HepG2 (cell line): Measurements from ENCODE around the gene FAM43B. TPM values are rescaled to one million over a fixed set of nuclear protein-coding genes. Genes with fewer than 3 reads are reported as not detected.

Experiments used
- ATAC-seq: fragments of 200-7000 bp; cut with Tn5 transposase; 3 replicates; pipeline ENCODE4 v1.9.1; 2020; ENCODE audit warnings: mild to moderate bottlenecking, moderate library complexity
- BruUV-seq: library from RNA; stranded (reverse); fragments of 400-500 nt; replicated peaks from 2 replicates; lab custom pipeline; 2021; lab: Mats Ljungman, UMichigan
- CTCF ChIA-PET: fragments of 300-600 bp; formaldehyde crosslinking; extraction: SDS; loops from one replicate; lab custom pipeline; 2021; ENCODE audit warnings: low total read pairs, inconsistent platforms, low intra/inter-chr PET ratio; lab: Yijun Ruan, JAX
- POLR2A ChIA-PET: fragments of 350-600 bp; sonication (Branson Sonifier 250); formaldehyde crosslinking; loops from one replicate; lab custom pipeline; 2020; ENCODE audit warnings: antibody characterized with exemption, inconsistent platforms; lab: Yijun Ruan, JAX
- DNase-seq: peaks from one replicate; pipeline ENCODE4 v3.0.0-alpha.2; 2015; ENCODE audit warnings: low spot score
- FAIRE-seq: peaks from 3 replicates; lab custom pipeline; 2011; peaks lifted over from hg19 to GRCh38; lab: Jason Lieb, UNC
- H2AFZ ChIP-seq: one replicate; pipeline ENCODE4 v1.6.1; 2011; ENCODE audit warnings: low read length, inconsistent platforms
- H3K27ac ChIP-seq: fragments of 300-600 bp; 3 replicates; pipeline ENCODE4 v1.8.0; 2011; ENCODE audit warnings: mixed run types, mild to moderate bottlenecking, mixed read lengths, low read length, inconsistent platforms; ENCODE audit not compliant: insufficient read depth; ENCODE audit errors: extremely low read length
- H3K27me3 ChIP-seq, 2 experiments: fragments of 200-600 bp in 1 of 2; 2 replicates in 1 of 2; 3 replicates in 1 of 2; pipeline versions ENCODE4 v1.6.0 to v1.8.0; 2011; ENCODE audit warnings: low read length in 2 of 2, mild to moderate bottlenecking in 2 of 2, moderate library complexity in 2 of 2, inconsistent platforms in 1 of 2; ENCODE audit not compliant: insufficient read depth in 2 of 2, control insufficient read depth in 1 of 2
- H3K36me3 ChIP-seq, 2 experiments: fragments of 200-600 bp in 1 of 2; replicated peaks in 1 of 2; 2 replicates in 1 of 2; 3 replicates in 1 of 2; pipeline versions ENCODE4 v1.5.1 to v1.8.0; 2011; ENCODE audit warnings: low read length in 2 of 2, inconsistent platforms in 1 of 2; ENCODE audit not compliant: insufficient read depth in 2 of 2, control insufficient read depth in 1 of 2
- H3K4me1 ChIP-seq: 2 replicates; pipeline ENCODE4 v1.5.1; 2012; ENCODE audit warnings: low read length, inconsistent platforms; ENCODE audit not compliant: insufficient read depth
- H3K4me2 ChIP-seq: 2 replicates; pipeline ENCODE4 v1.6.0; 2011; ENCODE audit warnings: low read depth, low read length, inconsistent platforms
- H3K4me3 ChIP-seq, 3 experiments: fragments of 200-600 bp in 1 of 3; sonication (generic), shearing (Covaris generic) in 1 of 3; replicated peaks in 1 of 3; 2 replicates each; pipeline ENCODE4 v1.5.1; 2011 to 2016; ENCODE audit warnings: low read length in 3 of 3, inconsistent platforms in 2 of 3, low read depth in 2 of 3, mild to moderate bottlenecking in 2 of 3, control low read depth in 1 of 3, mixed read lengths in 1 of 3; ENCODE audit not compliant: insufficient read depth in 1 of 3
- H3K79me2 ChIP-seq: one replicate; pipeline ENCODE4 v1.6.1; 2011; ENCODE audit warnings: low read length, inconsistent platforms; ENCODE audit not compliant: insufficient read depth
- H3K9ac ChIP-seq: 2 replicates; pipeline ENCODE4 v1.6.0; 2011; ENCODE audit warnings: mild to moderate bottlenecking, low read depth, low read length, inconsistent platforms; ENCODE audit not compliant: insufficient read depth
- H3K9me3 ChIP-seq: 2 replicates; pipeline ENCODE4 v1.5.1; 2012; ENCODE audit warnings: mild to moderate bottlenecking, low read length
- H4K20me1 ChIP-seq: 2 replicates; pipeline ENCODE4 v1.6.0; 2011; ENCODE audit warnings: inconsistent platforms, mild to moderate bottlenecking, low read length, moderate library complexity; ENCODE audit not compliant: insufficient read depth
- HNF4A ChIP-seq: sonication (generic); formaldehyde crosslinking; IDR thresholded peaks from 2 replicates; pipeline ENCODE4 v1.4.0; 2020; ENCODE audit warnings: missing genetic modification reagents
- MAFK ChIP-seq, 2 experiments: IDR thresholded peaks in 1 of 2; conservative IDR thresholded peaks in 1 of 2; 2 replicates each; pipeline ENCODE4 v1.6.1; 2011; ENCODE audit warnings: improper control_type of control experiment in 2 of 2, low read length in 2 of 2
- NFE2 ChIP-seq: sonication (generic); formaldehyde crosslinking; IDR thresholded peaks from 2 replicates; pipeline ENCODE4 v1.4.0; 2020; ENCODE audit warnings: missing genetic modification reagents
- NR3C1 ChIP-seq: sonication (generic); formaldehyde crosslinking; IDR thresholded peaks from 2 replicates; pipeline ENCODE4 v1.4.0; 2020; ENCODE audit warnings: missing genetic modification reagents
- PAX8 ChIP-seq: sonication (generic); formaldehyde crosslinking; IDR thresholded peaks from 2 replicates; pipeline ENCODE4 v1.8.0; 2022; ENCODE audit warnings: mild to moderate bottlenecking, missing genetic modification reagents, borderline replicate concordance
- ZKSCAN5 ChIP-seq: sonication (generic); formaldehyde crosslinking; IDR thresholded peaks from 2 replicates; pipeline ENCODE4 v1.5.1; 2020; ENCODE audit warnings: mild to moderate bottlenecking, missing genetic modification reagents
- ZNF530 ChIP-seq: sonication (generic); formaldehyde crosslinking; IDR thresholded peaks from 2 replicates; pipeline ENCODE4 v1.5.0; 2020; ENCODE audit warnings: low read depth, mild to moderate bottlenecking, missing genetic modification reagents
- ZNF614 ChIP-seq: IDR thresholded peaks from 2 replicates; pipeline ENCODE4 v1.6.1; 2018; ENCODE audit warnings: missing biosample characterization, missing genetic modification reagents, inconsistent platforms, borderline replicate concordance
- ZNF660 ChIP-seq: sonication (generic); formaldehyde crosslinking; IDR thresholded peaks from 2 replicates; pipeline ENCODE4 v1.5.1; 2020; ENCODE audit warnings: mild to moderate bottlenecking, low read depth, missing genetic modification reagents, borderline replicate concordance
- WGBS: methylation state at CpG from one replicate; pipeline ENCODE4 v1.1.6; 2017; ENCODE audit warnings: low lambda C conversion rate; 5-methylcytosine and 5-hydroxymethylcytosine counted together
- in situ Hi-C: cut with HindIII; loops from 2 replicates; pipeline ENCODE4 v1.10.0; 2017; ENCODE audit warnings: low pct_unique_long_range_greater_than_20kb; ENCODE audit not compliant: extremely low pct_ligation_motif_present
- intact Hi-C: fragments of 100-400 bp; cut with micrococcal nuclease; formaldehyde crosslinking; loops from one replicate; pipeline ENCODE4 v1.10.0; 2022; ENCODE audit not compliant: unreplicated experiment
- polyA plus RNA-seq, 8 experiments: library from polyadenylated mRNA; depleted of rRNA in 3 of 8; stranded (reverse) in 7 of 8; unstranded in 1 of 8; fragments of >200 nt; fragmentation: Illumina TruSeq in 4 of 8; extraction: Trizol in 4 of 8; gene quantifications; 2 replicates each; pipeline versions ENCODE4 v1.2.1 to v1.2.3, GENCODE V29; 2011 to 2016; ENCODE audit warnings: low read depth in 4 of 8, missing spikeins in 1 of 8, mixed read lengths in 1 of 8; ENCODE audit not compliant: insufficient read depth in 1 of 8
- total RNA-seq, 5 experiments: library from RNA; depleted of rRNA; stranded (reverse); fragments of >200 nt; fragmentation: Illumina TruSeq; extraction: Trizol; gene quantifications; 2 replicates each; pipeline ENCODE4 v1.2.3, GENCODE V29; 2016; ENCODE audit warnings: low read depth in 1 of 5
- TF ChIP-seq, protein P1 (sequence below): sonication (generic); formaldehyde crosslinking; IDR thresholded peaks from 2 replicates; pipeline ENCODE4 v1.4.0; 2020; ENCODE audit warnings: missing genetic modification reagents
- TF ChIP-seq, protein P2 (sequence below): sonication (generic); formaldehyde crosslinking; IDR thresholded peaks from 2 replicates; pipeline ENCODE4 v1.8.0; 2022; ENCODE audit warnings: missing genetic modification reagents, mild to moderate bottlenecking, inconsistent platforms, borderline replicate concordance

Gene FAM43B
- total and polyA plus RNA-seq, 2 of the 13 experiments (the other 11 are each of a cell fraction or from before 2014, with no cell fraction given), result 0.63 to 3.7 TPM

DNA sequence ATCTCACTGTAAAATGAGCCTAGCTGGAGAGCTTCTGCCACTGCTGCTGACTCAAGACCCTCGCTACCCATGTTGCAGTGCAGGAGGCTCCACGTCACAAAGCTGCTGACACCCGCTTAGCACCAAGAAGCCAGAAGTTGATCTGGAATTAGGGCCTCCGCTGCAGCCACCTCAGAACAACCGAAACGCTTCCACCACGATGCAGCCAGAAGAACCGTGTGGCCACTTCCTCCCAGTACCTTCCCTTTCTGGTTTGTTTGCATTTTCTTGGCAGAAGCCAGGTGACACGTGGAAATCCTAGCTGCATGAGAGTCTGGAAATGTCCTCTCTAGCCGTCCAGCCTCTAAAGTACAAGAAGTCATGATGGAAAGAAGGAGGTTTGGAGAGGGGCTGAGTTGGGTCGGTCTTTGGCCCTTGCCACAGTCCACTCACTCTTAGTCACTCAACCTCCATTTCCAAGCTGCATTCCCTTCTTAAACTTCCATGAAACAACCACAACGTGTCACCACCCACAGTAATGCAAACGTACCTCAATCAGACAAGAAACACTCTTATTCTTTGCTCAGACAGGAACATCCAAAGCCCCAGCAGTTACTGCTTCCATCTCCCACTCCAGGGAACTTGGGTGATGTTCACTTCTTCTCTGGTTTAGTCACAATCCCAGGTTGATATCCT, 26.5 kb downstream of the FAM43B start:
- CTCF ChIA-PET, result no interaction called here
- Histone ChIP-seq H3K79me2 (no peaks in the 10 kb centered on the region), H2AFZ (no peak overlapping the region), H3K36me3 (no peaks in the 10 kb centered on the region), H3K4me2 (no peak overlapping the region), H3K27me3 (no peaks in the 10 kb centered on the region; a peak in 2 of 5 replicates), H3K9me3 (no peaks in the 10 kb centered on the region), H4K20me1 (no peaks in the 10 kb centered on the region), H3K27ac (no peak overlapping the region), H3K9ac (no peak overlapping the region), H3K4me3 (no peak overlapping the region), H3K4me1 (peaks cover 7% of the 10 kb centered on the region; the same call in 1 of the 2 replicates)
- in situ Hi-C loops, result loop anchor here (5.0 kb wide), 1 partner anchor 58 kb away; no protein-coding TSS in a partner anchor
- 31% methylated on average over 13 of the region's 13 CpGs for WGBS
- BruUV-seq, result no TSS peak
- no peak for TF ChIP-seq ZKSCAN5 (CRISPR knock-in tag)
- no peak for ATAC-seq
- FAIRE-seq, result no peak
- POLR2A ChIA-PET, result no interaction called here
- DNase-seq, result no peak
- intact Hi-C loops, result no loop called here

DNA sequence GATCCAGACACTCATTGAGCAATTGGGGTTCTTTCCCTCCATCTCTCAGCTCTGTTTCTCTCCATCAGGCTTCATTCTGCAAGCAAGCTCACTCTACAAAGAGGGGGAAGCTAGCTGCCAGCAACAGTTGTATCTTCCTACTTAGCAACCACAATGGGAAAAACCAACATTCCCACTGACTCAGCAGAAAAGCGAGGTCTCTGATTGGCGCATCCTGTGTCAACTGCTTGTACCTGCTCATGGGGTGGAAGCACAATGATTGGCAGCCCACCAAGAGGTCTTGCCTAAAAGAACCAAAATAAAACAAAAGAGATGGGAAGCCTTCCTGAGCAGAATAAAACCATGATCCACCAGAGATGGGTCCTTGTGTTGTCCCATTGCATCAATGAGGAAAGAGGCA, 32.5 kb downstream of the FAM43B start:
- Histone ChIP-seq H3K27ac (no peak overlapping the region), H3K4me2 (no peak overlapping the region), H3K4me1 (peaks cover 23% of the 10 kb centered on the region), H4K20me1 (no peaks in the 10 kb centered on the region), H3K79me2 (no peaks in the 10 kb centered on the region), H3K4me3 (no peak overlapping the region), H3K27me3 (peaks cover 0 to 15% of the 10 kb centered on the region in 2 experiments; a peak in 3 of 5 replicates), H3K9ac (no peak overlapping the region), H2AFZ (no peak overlapping the region), H3K36me3 (no peaks in the 10 kb centered on the region), H3K9me3 (no peaks in the 10 kb centered on the region)
- ATAC-seq (no peak), FAIRE-seq (no peak), DNase-seq (peak; percentile 18)
- 12% methylated on average over 2 of the region's 2 CpGs for WGBS
- in situ Hi-C loops (no loop called here), intact Hi-C loops (no loop called here)
- ChIA-PET POLR2A (interaction anchor here (0.6 to 0.7 kb wide), 2 partner anchors 24 to 32 kb away, joined by 3 read pairs; partner anchors contain the start of gene FAM43B), CTCF (no interaction called here)
- BruUV-seq, result no TSS peak
- TF ChIP-seq NR3C1 (CRISPR knock-in tag) (no peak), PAX8 (CRISPR knock-in tag) (no peak), ZNF660 (CRISPR knock-in tag) (no peak), ZNF530 (CRISPR knock-in tag) (no peak), HNF4A (CRISPR knock-in tag) (no peak), NFE2 (CRISPR knock-in tag) (peak; percentile 71; the same call in 1 of the 2 replicates), MAFK (conservative IDR thresholded peaks at IDR 0.05 in 1 of 2, IDR thresholded peaks at IDR 0.05 in 1 of 2; ENCODE audit: low read length in 2 of 2) (peak; percentile 94 to 95), ZNF614 (CRISPR knock-in tag) (no peak)
- TF ChIP-seq, protein P1, sequence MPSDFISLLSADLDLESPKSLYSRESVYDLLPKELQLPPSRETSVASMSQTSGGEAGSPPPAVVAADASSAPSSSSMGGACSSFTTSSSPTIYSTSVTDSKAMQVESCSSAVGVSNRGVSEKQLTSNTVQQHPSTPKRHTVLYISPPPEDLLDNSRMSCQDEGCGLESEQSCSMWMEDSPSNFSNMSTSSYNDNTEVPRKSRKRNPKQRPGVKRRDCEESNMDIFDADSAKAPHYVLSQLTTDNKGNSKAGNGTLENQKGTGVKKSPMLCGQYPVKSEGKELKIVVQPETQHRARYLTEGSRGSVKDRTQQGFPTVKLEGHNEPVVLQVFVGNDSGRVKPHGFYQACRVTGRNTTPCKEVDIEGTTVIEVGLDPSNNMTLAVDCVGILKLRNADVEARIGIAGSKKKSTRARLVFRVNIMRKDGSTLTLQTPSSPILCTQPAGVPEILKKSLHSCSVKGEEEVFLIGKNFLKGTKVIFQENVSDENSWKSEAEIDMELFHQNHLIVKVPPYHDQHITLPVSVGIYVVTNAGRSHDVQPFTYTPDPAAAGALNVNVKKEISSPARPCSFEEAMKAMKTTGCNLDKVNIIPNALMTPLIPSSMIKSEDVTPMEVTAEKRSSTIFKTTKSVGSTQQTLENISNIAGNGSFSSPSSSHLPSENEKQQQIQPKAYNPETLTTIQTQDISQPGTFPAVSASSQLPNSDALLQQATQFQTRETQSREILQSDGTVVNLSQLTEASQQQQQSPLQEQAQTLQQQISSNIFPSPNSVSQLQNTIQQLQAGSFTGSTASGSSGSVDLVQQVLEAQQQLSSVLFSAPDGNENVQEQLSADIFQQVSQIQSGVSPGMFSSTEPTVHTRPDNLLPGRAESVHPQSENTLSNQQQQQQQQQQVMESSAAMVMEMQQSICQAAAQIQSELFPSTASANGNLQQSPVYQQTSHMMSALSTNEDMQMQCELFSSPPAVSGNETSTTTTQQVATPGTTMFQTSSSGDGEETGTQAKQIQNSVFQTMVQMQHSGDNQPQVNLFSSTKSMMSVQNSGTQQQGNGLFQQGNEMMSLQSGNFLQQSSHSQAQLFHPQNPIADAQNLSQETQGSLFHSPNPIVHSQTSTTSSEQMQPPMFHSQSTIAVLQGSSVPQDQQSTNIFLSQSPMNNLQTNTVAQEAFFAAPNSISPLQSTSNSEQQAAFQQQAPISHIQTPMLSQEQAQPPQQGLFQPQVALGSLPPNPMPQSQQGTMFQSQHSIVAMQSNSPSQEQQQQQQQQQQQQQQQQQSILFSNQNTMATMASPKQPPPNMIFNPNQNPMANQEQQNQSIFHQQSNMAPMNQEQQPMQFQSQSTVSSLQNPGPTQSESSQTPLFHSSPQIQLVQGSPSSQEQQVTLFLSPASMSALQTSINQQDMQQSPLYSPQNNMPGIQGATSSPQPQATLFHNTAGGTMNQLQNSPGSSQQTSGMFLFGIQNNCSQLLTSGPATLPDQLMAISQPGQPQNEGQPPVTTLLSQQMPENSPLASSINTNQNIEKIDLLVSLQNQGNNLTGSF (CRISPR knock-in tag), result no peak
- TF ChIP-seq, protein P2, sequence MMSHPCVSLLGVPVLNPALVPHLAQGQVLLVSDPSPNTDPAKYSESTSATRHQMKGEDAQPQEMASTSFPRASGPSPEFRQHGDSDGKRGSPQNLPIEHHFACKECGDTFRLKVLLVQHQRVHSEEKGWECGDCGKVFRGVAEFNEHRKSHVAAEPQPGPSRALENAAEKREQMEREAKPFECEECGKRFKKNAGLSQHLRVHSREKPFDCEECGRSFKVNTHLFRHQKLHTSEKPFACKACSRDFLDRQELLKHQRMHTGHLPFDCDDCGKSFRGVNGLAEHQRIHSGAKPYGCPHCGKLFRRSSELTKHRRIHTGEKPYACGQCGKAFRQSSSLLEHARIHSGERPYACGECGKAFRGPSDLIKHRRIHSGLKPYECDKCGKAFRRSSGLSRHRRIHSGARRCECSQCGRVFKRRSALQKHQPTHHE (CRISPR knock-in tag), result no peak
